ENCODE measurements around the gene ITIH3. TPM values are rescaled to one million over a fixed set of nuclear protein-coding genes. Genes with fewer than 3 reads are reported as not detected.

Gene ITIH3
- total and polyA plus RNA-seq, 2 experiments from 2014 or later = 63.3 to 66.9 TPM

- Histone ChIP-seq H3K36me3 (replicated peaks; ENCODE audit: insufficient read depth, low read depth) (no peaks in the 10 kb centered on the region), H4K20me1 (ENCODE audit: insufficient read depth, poor library complexity, severe bottlenecking) (no peaks in the 10 kb centered on the region), H2AFZ (no peak overlapping the region), H3K27me3 (no peaks in the 10 kb centered on the region), H3K9me2 (replicated peaks; ENCODE audit: insufficient read depth) (no peaks in the 10 kb centered on the region), H3K4me1 (ENCODE audit: insufficient read depth) (no peaks in the 10 kb centered on the region), H3K4me2 (no peak overlapping the region), H3K9me3 (ENCODE audit: low read depth) (no peaks in the 10 kb centered on the region), H3K79me2 (no peaks in the 10 kb centered on the region), H3K27ac (no peak overlapping the region), H3K4me3 (no peak overlapping the region)
- no peak for DNase-seq (ENCODE audit: low spot score)
- no peak for TF ChIP-seq CTCF (IDR thresholded peaks at IDR 0.05; ENCODE audit: poor library complexity)
- no peak for TF ChIP-seq EZH2 (IDR thresholded peaks at IDR 0.05; ENCODE audit: borderline replicate concordance)
- TF ChIP-seq EZH2phosphoT487 (IDR thresholded peaks at IDR 0.05; ENCODE audit: low read depth, severe bottlenecking, unreplicated experiment) = no peak
- WGBS (ENCODE audit: low lambda C conversion rate, missing lambda C conversion rate) = 76% methylated on average over 7 of the region's 7 CpGs
These were observed 15.2 kb downstream of the ITIH3 start for GRCh38 chr3:52809662-52810377.

DNA sequence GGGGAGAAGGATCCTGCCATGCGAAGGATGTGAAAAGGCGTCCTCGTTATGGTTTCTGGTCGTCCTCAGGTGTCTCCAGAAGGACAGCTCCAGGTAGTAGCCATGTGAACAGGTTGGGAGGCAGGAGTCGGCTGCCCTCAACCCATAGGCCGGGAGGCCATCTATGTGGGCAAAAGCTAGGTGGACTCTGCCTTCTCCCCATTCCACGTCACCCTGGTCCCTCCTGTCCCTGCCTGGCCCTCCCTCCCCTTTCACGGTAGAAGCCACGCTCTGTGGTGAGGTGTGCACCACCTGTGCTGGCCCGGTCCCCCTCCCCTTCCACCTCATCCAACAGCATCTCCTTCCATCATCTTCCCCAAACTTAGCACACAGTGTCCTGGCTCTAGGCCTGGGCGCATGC, 16.3 kb downstream of the ITIH3 start:
- TF ChIP-seq CTCF (IDR thresholded peaks at IDR 0.05; ENCODE audit: poor library complexity) (no peak), EZH2 (IDR thresholded peaks at IDR 0.05; ENCODE audit: borderline replicate concordance) (no peak), EZH2phosphoT487 (IDR thresholded peaks at IDR 0.05; ENCODE audit: low read depth, severe bottlenecking, unreplicated experiment) (no peak)
- H3K4me2 ChIP-seq = no peak overlapping the region
- no peaks in the 10 kb centered on the region for H3K27me3 ChIP-seq

DNA sequence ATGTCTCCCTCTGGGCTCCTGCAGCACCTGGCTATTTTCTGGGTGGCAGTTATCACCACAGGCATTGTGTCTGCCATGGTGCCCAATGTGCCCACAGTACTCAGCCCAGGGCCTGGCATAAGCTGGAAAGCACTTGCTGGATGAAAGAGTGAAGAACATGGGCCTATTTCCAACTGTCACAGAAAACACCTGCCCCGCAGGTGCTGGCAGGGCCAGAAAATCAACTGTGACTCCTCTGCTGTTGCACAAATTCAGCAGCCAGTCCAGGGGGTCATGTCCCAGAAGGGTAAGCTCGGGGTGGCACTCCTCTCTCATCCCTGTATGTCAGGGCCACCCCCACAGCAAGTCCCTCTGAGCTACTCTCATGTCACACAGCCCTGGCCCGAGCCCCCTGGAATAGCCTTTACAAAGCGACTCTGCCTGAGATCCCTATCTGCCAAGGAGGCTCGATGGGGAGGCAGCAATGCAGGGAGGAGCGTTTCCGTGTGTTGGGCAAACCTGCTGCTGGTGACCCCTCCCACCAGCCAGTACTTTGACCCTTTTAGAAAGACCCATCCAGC, 16.9 kb downstream of the ITIH3 start:
- no peaks in the 10 kb centered on the region for H3K9me2 ChIP-seq (replicated peaks; ENCODE audit: insufficient read depth)
- H2AFZ ChIP-seq = no peak overlapping the region
- H3K27ac ChIP-seq = no peak overlapping the region
- no peaks in the 10 kb centered on the region for H4K20me1 ChIP-seq (ENCODE audit: insufficient read depth, poor library complexity, severe bottlenecking)
- DNase-seq (ENCODE audit: low spot score) = no peak
- H3K4me1 ChIP-seq (ENCODE audit: insufficient read depth) = no peaks in the 10 kb centered on the region
- no peak overlapping the region for H3K4me2 ChIP-seq
- no peaks in the 10 kb centered on the region for H3K9me3 ChIP-seq (ENCODE audit: low read depth)
- H3K36me3 ChIP-seq (replicated peaks; ENCODE audit: insufficient read depth, low read depth) = no peaks in the 10 kb centered on the region
- no peaks in the 10 kb centered on the region for H3K27me3 ChIP-seq
- no peaks in the 10 kb centered on the region for H3K79me2 ChIP-seq
- WGBS (ENCODE audit: low lambda C conversion rate, missing lambda C conversion rate) = 76% methylated on average over 7 of the region's 7 CpGs
- TF ChIP-seq CTCF (IDR thresholded peaks at IDR 0.05; ENCODE audit: poor library complexity) = no peak
- TF ChIP-seq EZH2 (IDR thresholded peaks at IDR 0.05; ENCODE audit: borderline replicate concordance) = no peak
- no peak for TF ChIP-seq EZH2phosphoT487 (IDR thresholded peaks at IDR 0.05; ENCODE audit: low read depth, severe bottlenecking, unreplicated experiment)
- no peak overlapping the region for H3K4me3 ChIP-seq

More for the DNA sequence above, 16.3 kb downstream of the ITIH3 start:
- H3K27ac ChIP-seq = no peak overlapping the region
- WGBS (ENCODE audit: low lambda C conversion rate, missing lambda C conversion rate) = 94% methylated on average over 9 of the region's 11 CpGs
- H4K20me1 ChIP-seq (ENCODE audit: insufficient read depth, poor library complexity, severe bottlenecking) = no peaks in the 10 kb centered on the region
- H3K9me3 ChIP-seq (ENCODE audit: low read depth) = no peaks in the 10 kb centered on the region
- H2AFZ ChIP-seq = no peak overlapping the region
- no peak overlapping the region for H3K4me3 ChIP-seq
- H3K79me2 ChIP-seq = no peaks in the 10 kb centered on the region
- no peaks in the 10 kb centered on the region for H3K4me1 ChIP-seq (ENCODE audit: insufficient read depth)
- no peak for DNase-seq (ENCODE audit: low spot score)
- no peaks in the 10 kb centered on the region for H3K9me2 ChIP-seq (replicated peaks; ENCODE audit: insufficient read depth)
- no peaks in the 10 kb centered on the region for H3K36me3 ChIP-seq (replicated peaks; ENCODE audit: insufficient read depth, low read depth)
